K562 (cell line): Measurements from ENCODE around the gene TPRG1L. TPM values are rescaled to one million over a fixed set of nuclear protein-coding genes. Genes with fewer than 3 reads are reported as not detected.

ENCODE experiments used
- ATAC-seq: fragments of 200-7000 bp; cut with Tn5 transposase; 3 replicates; pipeline ENCODE4 v1.9.1; 2020; ENCODE audit warnings: moderate library complexity
- BruUV-seq: library from RNA; stranded (reverse); fragments of 400-500 nt; replicated peaks from 2 replicates; lab custom pipeline; 2021; lab: Mats Ljungman, UMichigan
- CTCF ChIA-PET: fragments of 300-600 bp; formaldehyde crosslinking; extraction: SDS; loops from one replicate; lab custom pipeline; 2021; ENCODE audit warnings: low intra/inter-chr PET ratio; lab: Yijun Ruan, JAX
- POLR2A ChIA-PET: fragments of 300-600, 350-650 bp; sonication (Branson Sonifier 250); formaldehyde crosslinking; extraction: SDS; loops from one replicate; lab custom pipeline; 2021; ENCODE audit warnings: antibody characterized with exemption, inconsistent platforms; lab: Yijun Ruan, JAX
- DNase-seq, 4 experiments: peaks; one replicate each; pipeline versions ENCODE4 v3.0.0 to v3.0.0-alpha.2; 2011 to 2018; ENCODE audit warnings: low spot score in 3 of 4, mixed read lengths in 3 of 4; ENCODE audit errors: extremely low read depth in 1 of 4
- FAIRE-seq: peaks from 2 replicates; lab custom pipeline; 2011; peaks lifted over from hg19 to GRCh38; lab: Jason Lieb, UNC
- H2AFZ ChIP-seq: 2 replicates; pipeline ENCODE4 v1.6.0; 2011; ENCODE audit warnings: low read depth, low read length, control low read depth, inconsistent platforms
- H3K27ac ChIP-seq: fragments of 200-600 bp; 3 replicates; pipeline ENCODE4 v1.8.0; 2011; ENCODE audit warnings: low read depth, mild to moderate bottlenecking, control low read depth, inconsistent platforms, low read length, moderate library complexity, mixed read lengths; ENCODE audit errors: extremely low read depth
- H3K27me3 ChIP-seq, 2 experiments: fragments of 300-600 bp in 1 of 2; 2 replicates in 1 of 2; 3 replicates in 1 of 2; pipeline versions ENCODE4 v1.6.0 to v1.8.0; 2011; ENCODE audit warnings: inconsistent platforms in 2 of 2, low read length in 2 of 2, mild to moderate bottlenecking in 1 of 2, mixed read lengths in 1 of 2, moderate library complexity in 1 of 2; ENCODE audit not compliant: control insufficient read depth in 2 of 2, insufficient read depth in 2 of 2
- H3K36me3 ChIP-seq: fragments of 300-600 bp; 3 replicates; pipeline ENCODE4 v1.8.0; 2011; ENCODE audit warnings: mild to moderate bottlenecking, low read length, inconsistent platforms; ENCODE audit not compliant: control insufficient read depth, insufficient read depth
- H3K4me1 ChIP-seq, 2 experiments: fragments of 200-600 bp in 1 of 2; replicated peaks in 1 of 2; 2 replicates in 1 of 2; 3 replicates in 1 of 2; pipeline versions ENCODE4 v1.5.1 to v1.8.0; 2011; ENCODE audit warnings: inconsistent platforms in 2 of 2, low read length in 2 of 2, mild to moderate bottlenecking in 1 of 2, mixed read lengths in 1 of 2, moderate library complexity in 1 of 2; ENCODE audit not compliant: control insufficient read depth in 2 of 2, insufficient read depth in 2 of 2
- H3K4me2 ChIP-seq: 2 replicates; pipeline ENCODE4 v1.6.1; 2011; ENCODE audit warnings: low read length, control low read depth, inconsistent platforms, mixed read lengths; ENCODE audit not compliant: insufficient read depth
- H3K4me3 ChIP-seq: fragments of 200-600 bp; sonication (generic), shearing (Covaris generic); 2 replicates; pipeline ENCODE4 v1.5.1; 2016; ENCODE audit warnings: control low read depth, inconsistent platforms
- H3K79me2 ChIP-seq: fragments of 200-600 bp; 3 replicates; pipeline ENCODE4 v1.8.0; 2011; ENCODE audit warnings: low read length, inconsistent platforms; ENCODE audit not compliant: control insufficient read depth, insufficient read depth
- H3K9ac ChIP-seq, 2 experiments: 2 replicates each; pipeline versions ENCODE4 v1.6.0 to v1.6.1; 2011; ENCODE audit warnings: low read depth in 2 of 2, low read length in 2 of 2, control low read depth in 1 of 2, inconsistent platforms in 1 of 2, mild to moderate bottlenecking in 1 of 2, mixed read lengths in 1 of 2; ENCODE audit not compliant: insufficient read depth in 1 of 2
- H3K9me1 ChIP-seq: one replicate; pipeline ENCODE4 v1.6.0; 2011; ENCODE audit warnings: inconsistent platforms, mild to moderate bottlenecking, low read length, moderate library complexity; ENCODE audit not compliant: control insufficient read depth, insufficient read depth
- H3K9me3 ChIP-seq: replicated peaks from 2 replicates; pipeline ENCODE4 v1.5.1; 2011; ENCODE audit warnings: low read depth, low read length, inconsistent platforms; ENCODE audit not compliant: control insufficient read depth, insufficient read depth
- H4K20me1 ChIP-seq: replicated peaks from 2 replicates; pipeline ENCODE4 v1.6.1; 2011; ENCODE audit warnings: low read length, inconsistent platforms, mixed read lengths; ENCODE audit not compliant: control insufficient read depth, insufficient read depth
- CCNT2 ChIP-seq: IDR thresholded peaks from 2 replicates; pipeline ENCODE4 v1.6.1; 2011; ENCODE audit warnings: borderline replicate concordance, low read depth, mild to moderate bottlenecking, moderate library complexity, mixed read lengths, low read length; ENCODE audit not compliant: insufficient read length; ENCODE audit errors: extremely low read depth
- CHCHD3 ChIP-seq: fragments of 250-450 bp; sonication (Bioruptor Pico); IDR thresholded peaks from 2 replicates; pipeline ENCODE4 v2.1.2; 2022; ENCODE audit warnings: mild to moderate bottlenecking
- CHD2 ChIP-seq: IDR thresholded peaks from 2 replicates; pipeline ENCODE4 v1.6.1; 2011; ENCODE audit warnings: low read depth, low read length
- IFI16 ChIP-seq: fragments of 250-450 bp; sonication (Bioruptor Pico); IDR thresholded peaks from 2 replicates; pipeline ENCODE4 v2.1.2; 2022; ENCODE audit warnings: mild to moderate bottlenecking, inconsistent platforms
- KDM4B ChIP-seq, 2 experiments: fragments of 450-650 bp in 1 of 2; sonication (generic) in 1 of 2; IDR thresholded peaks; 2 replicates each; pipeline ENCODE4 v1.6.1; 2016 to 2017; ENCODE audit warnings: borderline replicate concordance in 2 of 2, antibody characterized with exemption in 1 of 2, low read depth in 1 of 2, mild to moderate bottlenecking in 1 of 2
- MAZ ChIP-seq, 2 experiments: fragments of 450-650 bp in 1 of 2; sonication (generic) in 1 of 2; formaldehyde crosslinking; IDR thresholded peaks in 1 of 2; conservative IDR thresholded peaks in 1 of 2; 2 replicates each; pipeline versions ENCODE4 v1.4.0 to v1.5.0; 2020; ENCODE audit warnings: mild to moderate bottlenecking in 1 of 2, missing genetic modification reagents in 1 of 2
- PATZ1 ChIP-seq: fragments of 250-450 bp; sonication (Bioruptor Pico); IDR thresholded peaks from 2 replicates; pipeline ENCODE4 v1.5.0; 2020; ENCODE audit warnings: mild to moderate bottlenecking, borderline replicate concordance
- SREBF1 ChIP-seq: fragments of 150-350 bp; IDR thresholded peaks from 2 replicates; pipeline ENCODE4 v1.6.1; 2014; ENCODE audit warnings: antibody characterized with exemption, low read depth, low read length, borderline replicate concordance
- SRSF7 ChIP-seq: fragments of 200-400 bp; formaldehyde crosslinking; optimal IDR thresholded peaks from 2 replicates; pipeline ENCODE3; 2017; ENCODE audit warnings: mild to moderate bottlenecking, low read depth, low read length
- ZEB2 ChIP-seq: fragments of 450-650 bp; IDR thresholded peaks from 2 replicates; pipeline ENCODE4 v1.6.1; 2016
- ZNF175 ChIP-seq: fragments of 200-800 bp; sonication (Bioruptor generic); IDR thresholded peaks from 2 replicates; pipeline ENCODE4 v1.6.1; 2016; ENCODE audit warnings: low read depth, mild to moderate bottlenecking, missing genetic modification characterization, missing compliant biosample characterization
- ZNF511 ChIP-seq: sonication (generic); formaldehyde crosslinking; IDR thresholded peaks from 2 replicates; pipeline ENCODE4 v1.8.0; 2022; ENCODE audit warnings: mild to moderate bottlenecking, missing genetic modification reagents
- ZNF764 ChIP-seq: fragments of 250-450 bp; sonication (Bioruptor Pico); IDR thresholded peaks from 2 replicates; pipeline ENCODE4 v1.4.0; 2020; ENCODE audit warnings: low read depth, mild to moderate bottlenecking, moderate library complexity
- WGBS: fragments of 100-300 bp; shearing (Covaris generic); methylation state at CpG from one replicate; pipeline ENCODE4 v1.1.6; 2016; ENCODE audit warnings: low coverage, mixed read lengths; ENCODE audit not compliant: insufficient coverage; ENCODE audit errors: missing lambda C conversion rate; 5-methylcytosine and 5-hydroxymethylcytosine counted together
- in situ Hi-C: fragments of 300-500 bp; cut with MboI; formaldehyde crosslinking; loops from 4 replicates; pipeline ENCODE4 v1.15.0; 2018; ENCODE audit warnings: inconsistent platforms, mixed read lengths
- intact Hi-C: fragments of 100-400 bp; cut with micrococcal nuclease; formaldehyde crosslinking; loops from 2 replicates; pipeline ENCODE4 v1.14.2; 2022
- polyA plus RNA-seq, 8 experiments: library from polyadenylated mRNA; depleted of rRNA in 4 of 8; stranded (reverse) in 5 of 8; unstranded in 3 of 8; fragments of >200 nt; fragmentation: Nextera tagmentation in 2 of 8; fragmentation: Illumina TruSeq in 1 of 8; extraction: Ambion mirVana in 2 of 8; extraction: Trizol in 1 of 8; gene quantifications; 2 replicates each; pipeline versions ENCODE4 v1.2.1 to v1.2.3, GENCODE V29; 2011 to 2014; ENCODE audit warnings: inconsistent platforms in 1 of 8, missing spikeins in 1 of 8
- total RNA-seq, 7 experiments: library from RNA; depleted of rRNA in 6 of 7; stranded (reverse); fragments of >200 nt in 6 of 7; fragmentation: Illumina TruSeq in 2 of 7; extraction: Trizol in 2 of 7; gene quantifications; 2 replicates each; pipeline versions ENCODE4 v1.2.1 to v1.2.3, GENCODE V29; 2011 to 2021; ENCODE audit warnings: low replicate concordance in 1 of 7
- TF ChIP-seq, protein P1 (sequence below): fragments of 150-350 bp; conservative IDR thresholded peaks from 2 replicates; pipeline ENCODE4 v1.6.1; 2014; ENCODE audit warnings: low read length

The TPRG1L gene
- total and polyA plus RNA-seq, 9 of the 15 experiments (the other 6 are each of a cell fraction or from before 2014, with no cell fraction given) = 1.6 to 11.0 (median 6.2) TPM

- no peaks in the 10 kb centered on the region for H4K20me1 ChIP-seq
- H3K27ac ChIP-seq = peak within 1 kb of the TSS; percentile 29; the same call in 2 of the 3 replicates
- peaks cover 11 to 38% of the 10 kb centered on the region in 2 experiments for H3K4me1 ChIP-seq
- CTCF ChIA-PET = interaction anchor here (1.2 kb wide), 1 partner anchor 24 kb away, joined by 3 read pairs; no protein-coding TSS in a partner anchor
- H2AFZ ChIP-seq = peak within 1 kb of the TSS; percentile 86
- peak within 1 kb of the TSS; percentile 84 for H3K4me2 ChIP-seq
- no peaks in the 10 kb centered on the region for H3K9me3 ChIP-seq
- ATAC-seq = peak; percentile 96
- H3K9me1 ChIP-seq = no peaks in the 10 kb centered on the region
- peaks cover 19 to 25% of the 10 kb centered on the region in 2 experiments; a peak in 4 of 5 replicates for H3K27me3 ChIP-seq
- peak within 1 kb of the TSS; percentile 66 to 94 for H3K9ac ChIP-seq
- in situ Hi-C loops (no loop called here), intact Hi-C loops (loop anchor here (1.0 kb wide), 1 partner anchor 251 kb away; the partner anchor contains the start of gene C1orf174)
- WGBS = 1% methylated on average over 56 of the region's 60 CpGs
- H3K4me3 ChIP-seq = peak within 1 kb of the TSS; percentile 70
- peak; percentile 97 for FAIRE-seq
- peaks cover 32% of the 10 kb centered on the region; the same call in 2 of the 3 replicates for H3K36me3 ChIP-seq
- H3K79me2 ChIP-seq = peaks cover 11% of the 10 kb centered on the region
- peak; percentile 93 to 98 (median 94) for DNase-seq
- POLR2A ChIA-PET = interaction anchor here (0.6 to 0.8 kb wide), 3 partner anchors 23 to 140 kb away, joined by 3 read pairs; no protein-coding TSS in a partner anchor
- BruUV-seq = no TSS peak
- TF ChIP-seq ZNF175 (CRISPR knock-in tag) (0 out of 2 replicates have a peak, but pooled peaks have one; percentile 45), SRSF7 (no peak), CHCHD3 (CRISPR knock-in tag) (0 out of 2 replicates have a peak, but pooled peaks have one; percentile 44), ZNF511 (CRISPR knock-in tag) (peak; percentile 58; the same call in 1 of the 2 replicates), KDM4B (IDR thresholded peaks at IDR 0.05; ENCODE audit: borderline replicate concordance in 2 of 2, low read depth in 1 of 2) (no peak; a peak in 1 of 4 replicates), PATZ1 (no peak), ZEB2 (peak; percentile 82), CCNT2 (peak; percentile 83), SREBF1 (no peak), MAZ (CRISPR knock-in tag; conservative IDR thresholded peaks at IDR 0.05 in 1 of 2, IDR thresholded peaks at IDR 0.05 in 1 of 2) (0 out of 4 replicates have a peak, but pooled peaks of 1 of the 2 experiments have one; percentile 48), IFI16 (CRISPR knock-in tag) (no peak), ZNF764 (no peak), CHD2 (peak; percentile 88)
- TF ChIP-seq, protein P1, sequence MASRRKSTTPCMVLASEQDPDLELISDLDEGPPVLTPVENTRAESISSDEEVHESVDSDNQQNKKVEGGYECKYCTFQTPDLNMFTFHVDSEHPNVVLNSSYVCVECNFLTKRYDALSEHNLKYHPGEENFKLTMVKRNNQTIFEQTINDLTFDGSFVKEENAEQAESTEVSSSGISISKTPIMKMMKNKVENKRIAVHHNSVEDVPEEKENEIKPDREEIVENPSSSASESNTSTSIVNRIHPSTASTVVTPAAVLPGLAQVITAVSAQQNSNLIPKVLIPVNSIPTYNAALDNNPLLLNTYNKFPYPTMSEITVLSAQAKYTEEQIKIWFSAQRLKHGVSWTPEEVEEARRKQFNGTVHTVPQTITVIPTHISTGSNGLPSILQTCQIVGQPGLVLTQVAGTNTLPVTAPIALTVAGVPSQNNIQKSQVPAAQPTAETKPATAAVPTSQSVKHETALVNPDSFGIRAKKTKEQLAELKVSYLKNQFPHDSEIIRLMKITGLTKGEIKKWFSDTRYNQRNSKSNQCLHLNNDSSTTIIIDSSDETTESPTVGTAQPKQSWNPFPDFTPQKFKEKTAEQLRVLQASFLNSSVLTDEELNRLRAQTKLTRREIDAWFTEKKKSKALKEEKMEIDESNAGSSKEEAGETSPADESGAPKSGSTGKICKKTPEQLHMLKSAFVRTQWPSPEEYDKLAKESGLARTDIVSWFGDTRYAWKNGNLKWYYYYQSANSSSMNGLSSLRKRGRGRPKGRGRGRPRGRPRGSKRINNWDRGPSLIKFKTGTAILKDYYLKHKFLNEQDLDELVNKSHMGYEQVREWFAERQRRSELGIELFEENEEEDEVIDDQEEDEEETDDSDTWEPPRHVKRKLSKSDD = 0 out of 2 replicates have a peak, but pooled peaks have one; percentile 39
Observed at GRCh38 chr1:3649342-3650247, 24.8 kb downstream of the TPRG1L start, which contains the start of gene WRAP73. Gene WRAP73, minus strand, starts transcription at chr1:3650103. Its CDS starts 104 bp downstream, at chr1:3649999.
